Dendritic cell treated with granulocyte-macrophage colony-stimulating factor and Interleukin-4, amounts not matched to agents 40 ng/mL and 50 ng/mL, for 4 days (primary cell): ENCODE data around the gene MRPL11.
"Not testable (repeated sequence)": the region's sequence is repeated elsewhere in the genome, so short reads cannot be mapped to it uniquely, and the experiment has no call there.

Source experiments
- H3K27ac Mint-ChIP-seq: one replicate; pipeline ENCODE4 v1.8.0; 2022; ENCODE audit warnings: mild to moderate bottlenecking, mixed read lengths
- H3K27me3 Mint-ChIP-seq: one replicate; pipeline ENCODE4 v1.8.0; 2022; ENCODE audit warnings: mild to moderate bottlenecking, mixed read lengths
- H3K36me3 Mint-ChIP-seq: one replicate; pipeline ENCODE4 v1.8.0; 2022; ENCODE audit warnings: low read depth, mixed read lengths
- H3K4me1 Mint-ChIP-seq: one replicate; pipeline ENCODE4 v1.8.0; 2022; ENCODE audit warnings: low read depth, mixed read lengths
- H3K4me3 Mint-ChIP-seq: one replicate; pipeline ENCODE4 v1.8.0; 2022; ENCODE audit warnings: mild to moderate bottlenecking, moderate library complexity, mixed read lengths
- H3K9me3 Mint-ChIP-seq: one replicate; pipeline ENCODE4 v1.8.0; 2022; ENCODE audit warnings: mixed read lengths
- intact Hi-C: fragments of 100-400 bp; cut with micrococcal nuclease; formaldehyde crosslinking; loops from one replicate; pipeline ENCODE4 v1.15.0; 2022

The MRPL11 gene

DNA sequence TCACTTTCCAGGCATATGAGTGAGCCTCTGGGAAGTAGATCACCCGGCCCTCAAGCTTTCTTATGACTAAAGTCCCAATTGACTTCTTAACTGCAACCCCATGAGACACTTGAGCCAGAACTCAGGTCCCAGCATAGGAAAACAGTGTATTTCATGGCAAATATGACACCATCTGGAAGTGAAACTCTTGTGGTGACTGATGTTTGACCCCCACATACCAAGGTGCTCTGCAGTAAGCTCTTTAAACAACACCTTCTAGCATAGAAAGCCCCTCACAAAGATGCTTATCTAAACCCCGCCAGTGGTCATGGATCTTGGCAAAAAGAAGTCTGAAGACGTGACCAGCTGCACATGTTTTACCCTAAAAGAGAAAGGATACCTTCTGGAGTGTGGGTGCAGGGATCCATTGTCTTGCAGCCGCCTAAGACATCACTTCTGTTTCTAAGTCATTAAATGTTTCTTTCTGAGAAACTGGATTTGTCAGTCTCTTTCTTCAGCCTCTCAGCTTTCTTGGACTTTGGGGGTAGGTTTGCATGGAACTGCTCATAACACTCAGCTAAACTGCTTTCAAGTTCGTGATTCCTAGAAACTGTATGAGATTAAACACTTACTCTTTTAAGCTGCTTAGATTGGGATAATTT lies 20.6 kb upstream of the MRPL11 start:
- intact Hi-C loops = loop anchor here (2.0 kb wide), 1 partner anchor 16 kb away; no protein-coding TSS in a partner anchor
- H3K9me3 Mint-ChIP-seq = no peaks in the 10 kb centered on the region
- no peak overlapping the region for H3K4me3 Mint-ChIP-seq
- H3K36me3 Mint-ChIP-seq = no peaks in the 10 kb centered on the region
- H3K4me1 Mint-ChIP-seq = peaks cover 46% of the 10 kb centered on the region
- H3K27me3 Mint-ChIP-seq = peaks cover 9% of the 10 kb centered on the region
- peak overlapping the region; percentile 79 for H3K27ac Mint-ChIP-seq

DNA sequence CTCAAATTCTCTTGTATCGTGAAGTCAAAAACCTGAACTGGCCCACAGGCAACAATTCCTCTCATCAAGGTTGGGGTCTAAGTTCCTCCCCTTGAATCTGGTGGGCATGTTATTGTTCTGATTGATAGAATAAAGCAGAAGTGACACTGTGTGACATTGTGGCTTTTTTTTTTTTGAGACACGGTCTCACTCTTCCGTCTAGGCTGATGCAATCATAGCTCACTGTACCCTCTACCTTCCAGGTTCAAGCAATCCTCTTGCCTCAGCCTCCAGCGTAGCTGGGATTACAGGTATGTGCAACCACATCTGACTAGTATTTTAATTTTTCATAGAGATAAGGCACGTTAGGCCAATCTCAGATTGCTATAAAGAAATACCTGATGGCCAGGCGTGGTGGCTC lies 19.2 kb upstream of the MRPL11 start:
- H3K4me3 Mint-ChIP-seq = no peak overlapping the region
- H3K27ac Mint-ChIP-seq = peak overlapping the region; percentile 79
- intact Hi-C loops = loop anchor here (2.0 kb wide), 1 partner anchor 15 kb away; no protein-coding TSS in a partner anchor
- no peaks in the 10 kb centered on the region for H3K9me3 Mint-ChIP-seq
- peaks cover 39% of the 10 kb centered on the region for H3K4me1 Mint-ChIP-seq
- H3K36me3 Mint-ChIP-seq = no peaks in the 10 kb centered on the region
- H3K27me3 Mint-ChIP-seq = peaks cover 14% of the 10 kb centered on the region

DNA sequence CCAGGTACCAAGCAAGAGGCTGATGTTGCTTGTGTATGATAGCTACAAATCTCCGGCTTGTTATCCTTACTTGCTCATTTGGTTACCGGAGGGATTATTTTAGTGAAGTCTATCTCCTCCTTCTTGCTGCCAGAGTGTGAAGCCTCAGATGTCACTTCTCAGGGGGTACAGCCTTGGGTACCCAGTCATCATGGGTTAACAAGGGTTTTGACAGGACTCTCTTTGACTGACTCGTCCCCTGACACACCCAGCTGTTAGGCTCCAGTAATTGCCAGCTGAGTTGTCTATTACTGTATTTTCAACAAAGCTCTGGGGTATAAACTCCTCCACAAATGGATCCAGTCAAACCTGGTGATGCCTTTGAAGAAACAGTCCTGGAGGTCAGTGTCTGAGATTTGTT lies 16.2 kb upstream of the MRPL11 start:
- no peaks in the 10 kb centered on the region for H3K36me3 Mint-ChIP-seq
- H3K4me1 Mint-ChIP-seq = peaks cover 36% of the 10 kb centered on the region
- intact Hi-C loops = no loop called here
- H3K27ac Mint-ChIP-seq = no peak overlapping the region
- H3K27me3 Mint-ChIP-seq = peaks cover 14% of the 10 kb centered on the region
- no peaks in the 10 kb centered on the region for H3K9me3 Mint-ChIP-seq
- no peak overlapping the region for H3K4me3 Mint-ChIP-seq

DNA sequence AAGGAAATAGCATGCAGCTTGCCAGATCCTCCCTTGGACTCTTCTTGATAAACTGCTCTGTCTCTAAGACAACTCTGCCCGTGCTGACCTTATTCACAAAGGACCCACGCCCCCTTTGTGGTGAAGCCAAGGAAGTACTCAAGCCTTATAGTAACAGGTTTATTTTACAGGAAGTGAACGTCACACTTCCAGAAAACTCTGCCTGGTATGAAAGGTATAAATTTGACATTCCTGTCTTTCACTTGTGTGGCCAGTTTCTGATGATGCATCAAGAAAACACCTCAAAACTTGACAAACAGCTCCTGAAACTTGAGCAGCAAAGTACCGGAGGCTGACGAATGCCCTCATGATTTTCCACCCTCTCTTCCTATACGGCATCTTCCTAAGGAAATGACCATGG lies 15.6 kb upstream of the MRPL11 start:
- H3K9me3 Mint-ChIP-seq = no peaks in the 10 kb centered on the region
- H3K4me1 Mint-ChIP-seq = peaks cover 30% of the 10 kb centered on the region
- H3K27me3 Mint-ChIP-seq = peaks cover 14% of the 10 kb centered on the region
- no peaks in the 10 kb centered on the region for H3K36me3 Mint-ChIP-seq
- no peak overlapping the region for H3K27ac Mint-ChIP-seq
- no peak overlapping the region for H3K4me3 Mint-ChIP-seq
- intact Hi-C loops = no loop called here

DNA sequence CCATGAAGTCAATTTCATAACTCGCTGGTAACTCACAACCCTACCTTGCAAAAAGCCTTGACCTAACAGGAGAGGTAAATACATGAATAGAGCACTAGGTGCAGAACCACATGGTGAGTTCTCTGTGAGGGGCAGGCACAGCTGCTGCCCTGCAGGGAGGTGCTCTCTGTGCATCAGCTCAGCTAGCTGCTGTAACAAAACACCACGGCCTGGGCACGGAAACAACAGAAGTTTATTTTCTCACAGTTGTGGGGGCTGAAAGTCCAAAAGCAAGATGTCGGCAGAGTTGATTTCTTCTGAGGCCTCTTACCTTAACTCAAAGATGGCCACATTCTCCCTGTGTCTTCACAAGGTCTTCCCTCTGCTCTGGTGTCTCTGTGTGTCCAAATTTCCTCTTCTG lies 13.0 kb upstream of the MRPL11 start:
- no peak overlapping the region for H3K27ac Mint-ChIP-seq
- H3K4me1 Mint-ChIP-seq = peaks cover 23% of the 10 kb centered on the region
- no peaks in the 10 kb centered on the region for H3K36me3 Mint-ChIP-seq
- H3K4me3 Mint-ChIP-seq = no peak overlapping the region
- intact Hi-C loops = no loop called here
- H3K9me3 Mint-ChIP-seq = no peaks in the 10 kb centered on the region
- H3K27me3 Mint-ChIP-seq = peaks cover 14% of the 10 kb centered on the region

DNA sequence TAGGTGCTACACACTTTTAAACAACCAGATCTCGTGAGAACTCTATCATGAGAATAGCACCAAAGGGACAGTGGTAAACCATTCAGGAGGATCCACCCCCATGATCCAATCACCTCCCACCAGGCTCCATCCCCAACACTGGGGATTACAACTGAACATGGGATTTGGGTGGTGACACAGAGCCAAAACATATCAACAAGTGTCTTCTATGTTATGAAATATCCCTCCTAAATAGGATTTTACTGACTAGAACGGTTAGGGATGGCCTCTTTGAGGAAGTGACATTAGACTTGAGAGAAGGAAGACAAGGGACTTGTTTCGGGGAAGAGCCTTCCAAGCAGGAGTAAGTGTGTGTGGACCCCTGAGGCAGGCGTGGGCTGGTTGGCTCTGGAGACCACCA lies 11.9 kb upstream of the MRPL11 start:
- H3K4me1 Mint-ChIP-seq = peaks cover 23% of the 10 kb centered on the region
- no peaks in the 10 kb centered on the region for H3K36me3 Mint-ChIP-seq
- H3K9me3 Mint-ChIP-seq = no peaks in the 10 kb centered on the region
- intact Hi-C loops = no loop called here
- H3K4me3 Mint-ChIP-seq = no peak overlapping the region
- no peak overlapping the region for H3K27ac Mint-ChIP-seq
- peaks cover 11% of the 10 kb centered on the region for H3K27me3 Mint-ChIP-seq

DNA sequence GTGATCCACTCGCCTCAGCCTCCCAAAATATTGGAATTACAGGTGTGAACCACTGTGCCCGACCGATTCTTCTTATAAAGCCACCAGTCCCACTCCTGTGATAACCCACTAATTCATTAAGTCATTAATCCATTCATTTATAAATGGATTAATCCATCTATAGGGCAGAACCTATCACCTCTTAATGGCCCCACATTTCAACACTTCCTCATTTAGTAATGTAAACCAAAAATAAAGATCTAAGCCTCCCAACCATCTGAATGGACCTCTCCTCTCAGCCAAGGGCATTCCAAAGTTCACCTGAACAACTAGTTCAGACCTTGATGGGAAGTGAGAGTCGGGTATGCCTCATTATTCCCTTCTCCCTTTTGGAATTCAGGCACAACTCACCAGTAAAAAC lies 9.9 kb upstream of the MRPL11 start:
- H3K36me3 Mint-ChIP-seq = no peaks in the 10 kb centered on the region
- peaks cover 35% of the 10 kb centered on the region for H3K4me1 Mint-ChIP-seq
- intact Hi-C loops = no loop called here
- peaks cover 2% of the 10 kb centered on the region for H3K9me3 Mint-ChIP-seq
- no peak overlapping the region for H3K4me3 Mint-ChIP-seq
- peaks cover under 1% of the 10 kb centered on the region for H3K27me3 Mint-ChIP-seq
- no peak overlapping the region for H3K27ac Mint-ChIP-seq

DNA sequence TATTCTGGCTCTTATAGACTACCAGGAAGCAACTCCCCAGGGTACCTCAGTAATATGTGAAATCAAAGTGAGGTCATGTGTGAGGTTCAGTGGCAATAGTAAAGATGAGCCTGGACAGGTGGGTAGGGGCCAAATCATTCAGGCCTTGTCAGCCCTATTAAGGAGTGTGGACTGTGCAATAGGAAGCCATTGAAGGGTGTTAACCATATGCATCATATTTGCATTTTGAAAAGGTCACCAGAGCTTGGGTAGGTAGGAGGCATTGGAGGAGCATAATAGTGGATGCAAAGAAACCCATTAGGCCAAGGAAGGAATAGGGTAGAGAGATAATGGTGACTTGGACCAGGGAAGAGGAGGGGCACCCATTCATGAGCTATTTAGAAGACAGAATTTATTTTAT lies 8.4 kb upstream of the MRPL11 start:
- no peaks in the 10 kb centered on the region for H3K36me3 Mint-ChIP-seq
- H3K27me3 Mint-ChIP-seq = no peaks in the 10 kb centered on the region
- H3K27ac Mint-ChIP-seq = no peak overlapping the region
- H3K9me3 Mint-ChIP-seq = peaks cover 10% of the 10 kb centered on the region
- intact Hi-C loops = no loop called here
- peaks cover 44% of the 10 kb centered on the region for H3K4me1 Mint-ChIP-seq
- no peak overlapping the region for H3K4me3 Mint-ChIP-seq

DNA sequence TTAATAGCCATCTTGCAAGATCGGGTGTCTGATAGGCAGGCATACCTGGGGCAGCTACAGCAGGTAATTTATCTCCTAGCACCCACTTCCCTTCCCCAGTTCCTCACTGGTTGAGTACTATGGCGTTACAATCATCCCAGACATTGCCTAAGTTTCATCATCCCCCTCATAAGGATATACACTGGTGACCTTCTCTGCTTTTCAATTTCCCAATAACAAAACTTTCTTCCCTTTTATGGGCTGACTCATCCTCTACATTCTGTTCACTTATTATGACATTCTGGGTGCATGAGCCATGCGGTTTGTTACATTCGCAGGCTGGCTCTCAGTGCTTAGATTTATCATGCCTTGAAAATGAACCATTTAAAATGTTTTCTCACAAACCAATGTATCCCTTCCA lies 5.0 kb upstream of the MRPL11 start:
- Mint-ChIP-seq H3K27me3 (no peaks in the 10 kb centered on the region), H3K4me3 (no peak overlapping the region), H3K36me3 (peaks cover 2% of the 10 kb centered on the region), H3K4me1 (peaks cover 29% of the 10 kb centered on the region), H3K9me3 (peaks cover 10% of the 10 kb centered on the region), H3K27ac (peak overlapping the region; percentile 42)
- intact Hi-C loops = loop anchor here (2.0 kb wide), 1 partner anchor 15 kb away; no protein-coding TSS in a partner anchor

DNA sequence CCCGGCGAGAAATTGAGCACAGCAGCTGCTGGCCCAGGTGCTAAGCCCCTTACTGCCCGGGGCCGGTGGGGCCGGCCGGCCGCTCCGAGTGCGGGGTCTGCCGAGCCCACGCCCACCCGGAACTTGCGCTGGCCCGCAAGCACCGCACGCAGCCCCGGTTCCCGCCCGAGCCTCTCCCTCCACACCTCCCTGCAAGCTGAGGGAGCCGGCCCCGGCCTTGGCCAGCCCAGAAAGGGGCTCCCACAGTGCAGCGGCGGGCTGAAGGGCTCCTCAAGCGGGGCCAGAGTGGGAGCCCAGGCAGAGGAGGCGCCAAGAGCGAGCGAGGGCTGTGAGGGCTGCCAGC lies 2.3 kb upstream of the MRPL11 start:
- H3K27ac Mint-ChIP-seq, intact Hi-C loops, H3K27me3 Mint-ChIP-seq, H3K9me3 Mint-ChIP-seq, H3K4me3 Mint-ChIP-seq: not testable (repeated sequence)
- peaks cover 30% of the 10 kb centered on the region for H3K4me1 Mint-ChIP-seq
- H3K36me3 Mint-ChIP-seq = peaks cover 19% of the 10 kb centered on the region

DNA sequence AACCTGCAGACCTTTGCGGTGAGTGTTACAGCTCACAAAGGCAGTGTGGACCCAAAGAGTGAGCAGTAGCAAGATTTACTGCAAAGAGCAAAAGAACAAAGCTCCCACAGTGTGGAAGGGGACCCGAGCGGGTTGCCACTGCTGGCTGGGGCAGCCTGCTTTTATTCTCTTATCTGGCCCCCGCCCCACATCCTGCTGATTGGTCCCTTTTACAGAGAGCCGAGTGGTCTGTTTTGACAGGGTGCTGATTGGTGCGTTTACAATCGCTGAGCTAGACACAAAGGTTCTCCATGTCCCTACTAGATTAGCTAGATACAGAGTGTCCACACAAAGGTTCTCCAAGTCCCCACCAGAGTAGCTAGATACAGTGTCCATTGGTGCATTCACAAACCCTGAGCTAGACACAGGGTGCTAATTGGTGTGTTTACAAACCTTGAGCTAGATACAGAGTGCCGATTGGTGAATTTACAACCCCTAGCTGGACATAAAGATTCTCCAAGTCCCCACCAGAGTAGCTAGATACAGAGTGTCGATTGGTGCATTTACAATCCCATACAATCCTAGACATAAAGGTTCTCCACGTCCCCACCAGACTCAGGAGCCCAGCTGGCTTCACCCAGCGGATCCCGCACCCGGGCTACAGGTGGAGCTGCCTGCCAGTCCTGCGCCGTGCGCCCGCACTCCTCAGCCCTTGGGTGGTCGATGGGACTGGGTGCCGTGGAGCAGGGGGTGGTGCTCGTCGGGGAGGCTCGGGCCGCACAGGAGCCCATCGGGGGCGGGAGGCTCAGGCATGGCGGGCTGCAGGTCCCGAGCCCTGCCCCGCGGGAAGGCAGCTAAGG lies 1.7 kb upstream of the MRPL11 start:
- H3K27ac Mint-ChIP-seq = not testable (repeated sequence)

DNA sequence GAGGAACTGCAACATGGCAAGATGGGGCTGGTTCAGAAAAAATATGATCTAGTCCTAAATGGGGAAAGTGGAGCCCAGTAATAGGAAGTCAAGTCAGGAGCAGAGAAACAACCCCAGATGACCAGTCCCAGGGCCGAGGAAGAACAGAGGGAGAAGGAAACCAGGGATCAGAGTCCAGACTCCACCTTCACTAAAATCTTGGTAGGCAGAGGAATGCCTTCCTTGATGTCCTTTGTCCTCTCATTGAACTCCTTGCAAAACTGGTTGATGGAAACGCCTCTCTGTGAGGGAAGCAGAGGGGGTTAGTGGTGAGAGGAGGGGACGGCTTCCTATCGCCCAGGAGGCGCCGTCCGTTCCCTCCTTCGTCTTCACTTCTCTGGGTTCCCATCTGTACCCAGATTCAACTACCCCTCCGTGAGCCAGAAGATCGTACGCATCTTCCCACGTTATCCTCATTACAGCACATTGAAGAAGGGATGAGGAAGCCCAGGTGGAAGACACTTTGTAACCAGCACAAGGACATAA lies 607 bp downstream of the MRPL11 start:
- peak overlapping the region; percentile 87 for H3K4me3 Mint-ChIP-seq
- peak overlapping the region; percentile 97 for H3K27ac Mint-ChIP-seq
- H3K9me3 Mint-ChIP-seq = peaks cover 3% of the 10 kb centered on the region
- peaks cover 39% of the 10 kb centered on the region for H3K36me3 Mint-ChIP-seq
- intact Hi-C loops = no loop called here
- H3K4me1 Mint-ChIP-seq = peaks cover 16% of the 10 kb centered on the region
- no peaks in the 10 kb centered on the region for H3K27me3 Mint-ChIP-seq

More for the DNA sequence above, 1.7 kb upstream of the MRPL11 start:
- H3K27me3 Mint-ChIP-seq, H3K4me3 Mint-ChIP-seq, H3K9me3 Mint-ChIP-seq, intact Hi-C loops: not testable (repeated sequence)
- Mint-ChIP-seq H3K4me1 (peaks cover 30% of the 10 kb centered on the region), H3K36me3 (peaks cover 25% of the 10 kb centered on the region)

DNA sequence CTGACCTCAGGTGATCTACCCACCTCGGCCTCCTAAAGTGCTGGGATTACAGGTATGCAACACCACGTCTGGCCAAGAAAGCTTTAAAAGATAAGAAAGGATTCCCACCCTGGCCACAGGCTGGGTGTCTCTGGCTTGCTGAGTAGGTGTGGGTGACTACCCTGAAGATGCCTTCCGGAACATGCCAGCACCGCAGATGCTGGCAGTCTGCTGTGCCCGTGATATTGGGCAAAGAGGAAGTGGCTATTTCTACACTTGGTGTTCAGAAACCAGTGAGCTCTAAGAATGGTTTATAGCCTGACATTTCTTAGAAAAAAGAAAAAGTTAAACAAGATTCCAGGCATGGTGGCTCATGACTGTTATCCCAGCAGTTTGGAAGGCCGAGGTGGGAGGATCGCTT lies 6.1 kb downstream of the MRPL11 start:
- intact Hi-C loops = no loop called here
- peaks cover 17% of the 10 kb centered on the region for H3K4me1 Mint-ChIP-seq
- peak overlapping the region; percentile 39 for H3K27ac Mint-ChIP-seq
- H3K36me3 Mint-ChIP-seq = peaks cover 45% of the 10 kb centered on the region
- no peaks in the 10 kb centered on the region for H3K27me3 Mint-ChIP-seq
- H3K4me3 Mint-ChIP-seq = no peak overlapping the region
- no peaks in the 10 kb centered on the region for H3K9me3 Mint-ChIP-seq

DNA sequence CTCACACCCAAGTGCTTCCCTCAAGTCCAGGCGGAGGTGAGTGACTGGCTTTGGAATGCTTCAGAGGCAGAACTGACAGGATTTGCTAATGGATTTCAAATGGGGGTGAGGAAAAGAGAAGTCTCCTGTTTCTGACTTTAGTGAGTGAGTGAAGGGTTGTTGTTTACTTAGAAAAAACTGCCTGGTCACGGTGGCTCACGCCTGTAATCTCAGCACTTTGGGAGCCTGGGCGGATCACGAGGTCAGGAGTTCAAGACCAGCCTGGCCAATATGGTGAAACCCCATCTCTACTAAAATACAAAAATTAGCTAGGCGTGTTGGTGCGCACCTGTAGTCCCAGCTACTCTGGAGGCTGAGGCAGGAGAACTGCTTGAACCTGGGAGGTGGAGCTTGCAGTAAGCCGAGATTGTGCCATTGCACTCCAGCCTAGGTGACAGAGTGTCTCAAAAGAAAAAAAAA lies 6.7 kb downstream of the MRPL11 start:
- intact Hi-C loops, H3K27me3 Mint-ChIP-seq, H3K4me3 Mint-ChIP-seq, H3K9me3 Mint-ChIP-seq, H3K27ac Mint-ChIP-seq: not testable (repeated sequence)
- Mint-ChIP-seq H3K4me1 (peaks cover 17% of the 10 kb centered on the region), H3K36me3 (peaks cover 42% of the 10 kb centered on the region)
